Activated T-cell treated with anti-CD3 and anti-CD28 coated beads for 4 hours (primary cell): ENCODE measurements around the gene IFI44.

Experiments
- DNase-seq: peaks from one replicate; pipeline ENCODE4 v3.0.0-alpha.2; 2020

Gene IFI44

DNA sequence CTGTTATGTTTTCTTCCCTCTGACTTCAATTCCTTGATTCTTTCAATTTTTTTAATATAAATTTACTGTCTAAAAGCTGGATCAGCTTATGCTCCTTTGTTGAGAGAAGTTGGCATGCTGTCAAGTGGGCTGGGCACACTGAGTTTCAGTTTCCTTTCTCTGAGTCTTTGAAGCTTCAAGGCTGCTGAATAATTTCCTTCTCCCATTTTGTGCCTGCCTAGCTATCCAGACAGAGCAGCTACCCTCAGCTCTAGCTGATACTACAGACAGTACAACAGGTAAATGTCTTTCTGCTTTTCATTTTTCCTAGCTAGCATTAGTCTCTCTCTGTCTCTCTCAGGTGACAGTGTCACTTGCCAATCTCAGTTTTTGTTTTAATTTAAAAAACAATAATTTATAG lies at the start of gene IFI44:
IFI44 (plus strand) TSS at position 204 of the 400 bp plus-strand sequence. CDS start 365 bp downstream, outside the sequence.
- DNase-seq, result peak; percentile 70

- DNase-seq, result no peak
Observed at GRCh38 chr1:78601068-78601467, 48.6 kb upstream of the IFI44 start.

- no peak for DNase-seq
Observed at GRCh38 chr1:78603206-78603605, 46.4 kb upstream of the IFI44 start.

- DNase-seq, result no peak
Observed at GRCh38 chr1:78604643-78605042, 45.0 kb upstream of the IFI44 start.

DNA sequence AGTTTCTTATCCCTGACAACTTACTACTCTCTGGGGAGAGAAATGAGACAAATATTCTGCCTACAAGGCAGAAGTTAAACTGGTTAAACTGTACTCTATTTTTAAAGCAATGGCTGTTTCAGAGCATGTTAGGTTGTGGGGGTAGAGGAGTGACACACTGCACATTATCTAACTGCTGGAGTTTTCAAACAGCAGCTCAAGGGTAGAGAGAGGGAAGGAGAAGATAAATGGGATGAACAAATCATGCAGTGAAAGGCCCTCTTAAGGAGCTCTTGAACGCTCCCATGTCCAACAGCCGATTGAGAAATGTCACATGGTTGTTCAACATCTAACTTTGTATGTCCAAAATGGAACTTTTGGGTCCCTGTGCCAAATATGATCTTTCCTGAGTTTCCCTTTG lies 43.4 kb upstream of the IFI44 start:
- DNase-seq, result no peak

DNA sequence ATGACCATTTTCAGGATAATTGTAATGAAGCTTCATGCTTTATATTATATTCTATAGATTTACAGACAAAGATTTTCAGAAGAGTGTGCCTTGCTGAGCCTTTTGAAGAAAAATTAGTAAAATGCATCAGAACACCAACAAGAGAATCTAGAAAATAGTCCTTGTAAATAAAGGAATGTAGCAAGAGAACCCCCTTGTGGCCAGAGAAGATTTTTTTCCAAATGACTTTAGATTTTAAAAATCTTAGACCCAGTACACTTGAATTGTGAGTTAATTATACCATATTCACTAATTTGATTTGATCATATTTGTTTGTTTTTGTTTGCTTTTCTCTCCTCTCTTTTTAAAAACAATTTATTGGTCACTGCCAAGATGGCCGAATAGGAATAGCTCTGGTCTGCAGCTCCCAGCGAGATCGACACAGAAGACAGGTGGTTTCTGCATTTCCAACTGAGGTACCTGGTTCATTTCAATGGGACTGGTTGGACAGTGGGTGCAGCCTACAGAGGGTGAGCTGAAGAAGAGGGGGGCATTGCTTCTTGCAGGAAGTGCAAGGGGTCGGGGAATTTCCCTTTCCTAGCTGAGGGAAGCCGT lies 42.2 kb upstream of the IFI44 start:
- DNase-seq, result no peak

DNA sequence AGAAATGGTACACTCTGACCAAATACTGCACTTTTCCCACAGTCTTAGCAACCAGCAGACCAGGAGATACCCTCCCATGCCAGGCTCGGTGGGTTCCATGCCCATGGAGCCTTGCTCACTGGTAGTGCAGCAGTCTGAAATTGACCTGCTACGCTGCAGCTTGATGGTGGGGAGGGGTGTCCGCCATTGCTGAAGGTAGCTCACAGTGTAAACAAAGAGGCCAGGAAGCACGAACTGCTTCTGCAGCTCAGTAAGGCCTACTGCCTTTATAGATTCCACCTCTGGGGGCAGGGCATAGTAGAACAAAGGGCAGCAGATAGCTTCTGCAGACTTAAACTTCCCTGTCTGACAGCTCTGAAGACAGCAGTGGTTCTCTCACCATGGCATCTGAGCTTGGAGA lies 41.7 kb upstream of the IFI44 start:
- DNase-seq, result no peak

GRCh38 chr1:78617615-78618026 lies 32.0 kb upstream of the IFI44 start:
- DNase-seq, result peak; percentile 43

- no peak for DNase-seq
Observed at GRCh38 chr1:78619032-78619431, 30.6 kb upstream of the IFI44 start.

DNA sequence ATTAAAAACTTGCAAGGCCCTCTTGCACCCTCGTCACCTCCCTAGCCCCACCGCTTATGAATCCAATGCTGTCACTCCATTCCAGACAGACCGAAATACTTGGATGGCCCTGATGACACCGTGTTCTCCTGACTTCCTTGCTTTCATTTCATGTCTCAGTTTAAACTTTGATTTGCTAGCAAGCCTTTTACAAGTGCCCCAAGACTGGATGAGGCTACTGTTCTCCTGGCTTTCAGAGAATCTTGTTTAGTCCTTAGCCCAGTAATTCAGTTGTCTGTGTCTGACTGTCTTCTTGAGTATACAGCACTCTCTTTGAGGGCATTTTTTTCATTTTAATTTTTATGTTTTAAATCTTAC lies 30.2 kb upstream of the IFI44 start:
- DNase-seq, result no peak

- peak; percentile 59 for DNase-seq
Observed at GRCh38 chr1:78619803-78620579, 29.6 kb upstream of the IFI44 start, which contains the start of gene IFI44L. Gene IFI44L, plus strand, starts transcription at chr1:78620448. Its CDS starts 7,468 bp downstream, at chr1:78627916.

DNA sequence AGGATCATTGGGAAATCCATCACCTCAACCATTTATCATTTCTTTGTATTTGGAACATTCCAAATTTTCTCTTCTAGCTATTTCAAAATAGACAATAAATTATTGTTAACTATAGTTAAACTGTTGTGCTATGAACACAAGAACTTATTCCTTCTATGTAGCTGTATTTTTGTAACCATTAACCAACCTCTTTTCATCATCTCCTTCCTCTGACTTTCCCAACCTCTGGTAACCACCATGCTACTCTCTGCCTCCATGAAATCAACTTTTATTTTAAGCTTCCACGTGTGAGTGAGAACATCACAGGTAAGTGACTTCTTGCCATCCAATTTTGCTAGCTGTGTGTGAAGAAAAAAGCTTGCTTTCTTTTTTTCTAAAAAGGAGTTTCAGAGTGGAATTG lies 29.0 kb upstream of the IFI44 start:
- no peak for DNase-seq

GRCh38 chr1:78622548-78622947 lies 27.1 kb upstream of the IFI44 start:
- no peak for DNase-seq

GRCh38 chr1:78624035-78624434 lies 25.6 kb upstream of the IFI44 start:
- DNase-seq, result no peak

DNA sequence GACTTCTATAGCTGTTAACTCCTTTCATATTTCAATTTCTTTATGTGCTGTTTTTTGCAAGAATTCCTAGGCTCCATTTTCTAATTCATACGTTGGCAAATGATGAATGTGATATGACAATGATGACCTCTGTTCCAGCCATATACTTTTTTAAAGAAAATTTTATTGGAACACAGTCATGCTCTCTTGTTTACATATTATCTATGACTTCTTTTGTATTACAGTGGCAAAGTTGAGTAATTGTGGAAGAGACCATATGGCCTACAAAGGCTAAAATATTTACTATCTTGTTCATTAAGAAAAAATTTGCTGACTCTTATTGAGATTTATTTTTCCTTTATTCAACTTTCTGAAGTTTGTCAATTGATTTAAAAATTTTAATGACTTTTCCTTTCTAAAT lies 22.3 kb upstream of the IFI44 start:
- DNase-seq, result no peak

DNA sequence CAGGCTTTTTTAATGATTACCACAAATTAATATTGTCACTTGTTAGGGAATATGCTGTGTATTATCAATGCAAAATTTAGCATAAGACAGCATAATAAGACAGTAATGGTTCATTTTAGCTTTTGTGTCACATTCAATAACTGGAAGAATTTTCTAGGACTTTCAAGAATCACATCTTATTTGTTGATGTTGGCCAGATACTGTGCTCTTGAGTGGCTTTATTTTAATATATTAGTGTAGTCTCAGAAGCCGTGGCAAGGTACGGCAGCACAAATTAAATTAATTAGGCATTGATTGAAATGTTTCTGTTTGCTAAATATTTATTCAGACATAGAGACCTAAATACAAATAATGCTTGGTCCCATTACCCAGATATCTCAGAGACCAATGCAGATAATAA lies 19.0 kb upstream of the IFI44 start:
- DNase-seq, result no peak

DNA sequence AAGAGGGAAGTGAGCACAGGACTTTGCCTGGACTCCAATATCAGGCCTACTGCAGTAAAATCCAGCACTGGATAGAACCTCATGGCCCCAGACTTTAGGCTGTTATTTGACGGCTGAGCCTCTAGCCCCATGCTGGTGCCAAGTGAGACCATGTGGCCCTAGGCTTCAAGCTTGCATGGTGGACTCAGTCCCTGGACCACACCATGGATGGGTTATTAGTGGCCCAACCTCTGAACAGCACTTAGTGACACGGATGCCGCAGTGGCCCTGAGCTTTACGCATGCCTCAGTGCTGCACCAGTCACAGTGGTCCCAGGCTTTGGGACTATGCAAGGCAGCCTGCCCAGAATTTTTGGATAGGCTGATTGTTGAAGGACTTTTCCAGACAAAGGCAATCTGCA lies 16.4 kb upstream of the IFI44 start:
- DNase-seq, result no peak

DNA sequence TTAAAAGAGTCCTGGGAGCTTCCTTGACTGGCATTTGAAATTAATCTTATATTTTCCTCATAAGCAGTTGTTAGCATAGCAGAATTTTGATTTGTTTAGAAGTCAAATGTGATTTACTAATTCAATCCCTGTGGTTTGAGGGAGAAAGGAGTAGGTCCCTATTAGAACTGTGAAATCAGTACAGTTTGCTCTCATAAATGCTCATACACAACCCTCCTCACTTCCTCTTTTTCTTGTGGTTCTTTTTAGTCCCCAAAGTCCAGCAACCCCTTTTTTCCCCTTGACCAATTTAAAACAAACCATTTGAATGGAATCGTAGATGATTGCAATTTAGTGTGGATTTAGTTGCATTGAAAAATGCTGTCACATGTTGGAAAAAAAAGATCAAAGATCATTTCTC lies 9.2 kb upstream of the IFI44 start:
- no peak for DNase-seq

- DNase-seq, result no peak
Observed at GRCh38 chr1:78641558-78641957, 8.1 kb upstream of the IFI44 start.

DNA sequence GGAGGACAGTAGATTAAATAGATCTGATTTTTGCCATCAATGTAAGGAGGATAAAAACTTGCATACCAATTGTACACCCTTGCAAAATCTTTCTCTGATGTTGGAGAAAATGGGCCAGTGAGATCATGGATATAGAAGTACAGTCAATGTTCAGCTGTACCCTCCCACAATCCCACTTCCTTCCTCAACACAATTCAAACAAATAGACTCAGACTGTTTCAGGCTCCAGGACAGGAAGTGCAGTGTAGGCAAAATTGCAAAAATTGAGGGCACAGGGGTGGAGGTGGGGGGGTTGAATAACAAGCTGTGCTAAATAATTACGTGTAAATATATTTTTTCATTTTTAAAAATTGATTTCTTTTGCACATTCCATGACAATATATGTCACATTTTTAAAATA lies 3.9 kb upstream of the IFI44 start:
- DNase-seq, result no peak

- DNase-seq, result no peak
Observed at GRCh38 chr1:78647238-78647637, 2.4 kb upstream of the IFI44 start.

DNA sequence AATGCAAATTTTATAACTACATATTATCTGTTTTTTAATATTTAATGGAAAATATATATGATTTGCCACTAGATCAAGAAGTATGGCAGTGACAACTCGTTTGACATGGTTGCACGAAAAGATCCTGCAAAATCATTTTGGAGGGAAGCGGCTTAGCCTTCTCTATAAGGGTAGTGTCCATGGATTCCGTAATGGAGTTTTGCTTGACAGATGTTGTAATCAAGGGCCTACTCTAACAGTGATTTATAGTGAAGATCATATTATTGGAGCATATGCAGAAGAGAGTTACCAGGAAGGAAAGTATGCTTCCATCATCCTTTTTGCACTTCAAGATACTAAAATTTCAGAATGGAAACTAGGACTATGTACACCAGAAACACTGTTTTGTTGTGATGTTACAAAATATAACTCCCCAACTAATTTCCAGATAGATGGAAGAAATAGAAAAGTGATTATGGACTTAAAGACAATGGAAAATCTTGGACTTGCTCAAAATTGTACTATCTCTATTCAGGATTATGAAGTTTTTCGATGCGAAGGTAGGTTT lies 556 bp downstream of the IFI44 start:
- no peak for DNase-seq

GRCh38 chr1:78651241-78651640 lies 1.6 kb downstream of the IFI44 start:
- DNase-seq, result no peak

GRCh38 chr1:78652019-78652560 lies 2.5 kb downstream of the IFI44 start:
- DNase-seq, result no peak
